ENCODE measurements around the gene FAF1. TPM values are rescaled to one million over a fixed set of nuclear protein-coding genes. Genes with fewer than 3 reads are reported as not detected.

Gene FAF1
- total and polyA plus RNA-seq, 9 of the 15 experiments (the other 6 are each of a cell fraction or from before 2014, with no cell fraction given) = 48.7 to 225 (median 118) TPM

DNA sequence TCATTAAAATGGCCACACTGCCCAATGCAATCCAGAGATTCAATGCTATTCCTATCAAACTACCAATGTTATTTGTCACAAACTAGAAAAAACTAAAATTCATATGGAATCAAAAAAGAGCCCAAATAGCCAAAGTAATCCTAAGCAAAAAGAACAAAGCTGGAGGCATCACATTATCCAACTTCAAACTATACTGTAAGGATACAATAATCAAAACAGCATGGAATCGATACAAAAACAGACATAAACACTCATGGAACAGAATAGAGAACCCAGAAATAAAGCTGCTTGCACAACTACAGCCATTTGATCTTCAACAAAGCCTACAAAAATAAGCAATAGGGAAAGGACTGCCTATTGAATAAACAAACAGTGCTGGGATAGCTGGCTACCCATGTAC, 100.4 kb downstream of the FAF1 start:
- Histone ChIP-seq H2AFZ (ENCODE audit: low read depth, low read length) (no peak overlapping the region), H3K79me2 (ENCODE audit: control insufficient read depth, insufficient read depth, low read length) (peaks cover 75% of the 10 kb centered on the region), H3K4me2 (ENCODE audit: insufficient read depth, low read length) (no peak overlapping the region), H3K9ac (ENCODE audit: insufficient read depth in 1 of 2, low read depth in 2 of 2, low read length in 2 of 2) (no peak overlapping the region), H3K9me1 (ENCODE audit: control insufficient read depth, insufficient read depth, low read length) (no peaks in the 10 kb centered on the region), H3K27ac (ENCODE audit: extremely low read depth, low read depth, low read length) (no peak overlapping the region), H3K9me3 (replicated peaks; ENCODE audit: control insufficient read depth, insufficient read depth, low read depth, low read length) (0 out of 2 replicates have a peak, but pooled peaks cover 1% of the 10 kb centered on the region), H3K27me3 (ENCODE audit: control insufficient read depth in 2 of 2, insufficient read depth in 2 of 2, low read length in 2 of 2) (no peaks in the 10 kb centered on the region), H3K4me3 (no peak overlapping the region), H4K20me1 (replicated peaks; ENCODE audit: control insufficient read depth, insufficient read depth, low read length) (no peaks in the 10 kb centered on the region), H3K36me3 (ENCODE audit: control insufficient read depth, insufficient read depth, low read length) (peaks cover 12% of the 10 kb centered on the region; the same call in 2 of the 3 replicates), H3K4me1 (replicated peaks in 1 of 2; ENCODE audit: control insufficient read depth in 2 of 2, insufficient read depth in 2 of 2, low read length in 2 of 2) (no peaks in the 10 kb centered on the region)
- POLR2A ChIA-PET = interaction anchor here (1.0 kb wide), 1 partner anchor 10 kb away, joined by 3 read pairs; no protein-coding TSS in a partner anchor
- in situ Hi-C loops (cut with MboI) (no loop called here), intact Hi-C loops (cut with micrococcal nuclease) (no loop called here)
- 96% methylated on average over 1 of the region's 1 CpG for WGBS (ENCODE audit: insufficient coverage, low coverage, missing lambda C conversion rate)
- DNase-seq (ENCODE audit: extremely low read depth in 1 of 4, low spot score in 3 of 4) (no peak), ATAC-seq (no peak), FAIRE-seq (no peak)
- no TSS peak for BruUV-seq (replicated peaks)
- CTCF ChIA-PET (ENCODE audit: low intra/inter-chr PET ratio) = no interaction called here
- no peak for TF ChIP-seq ZNF140 (CRISPR knock-in tag; IDR thresholded peaks at IDR 0.05)
- TF ChIP-seq TAF1 (IDR thresholded peaks at IDR 0.05; ENCODE audit: control insufficient read depth, extremely low read depth, insufficient read depth, low read length, severe bottlenecking) = no peak
- TF ChIP-seq TFAP4 (CRISPR knock-in tag; IDR thresholded peaks at IDR 0.05; ENCODE audit: borderline replicate concordance) = no peak
- TF ChIP-seq, protein P1, sequence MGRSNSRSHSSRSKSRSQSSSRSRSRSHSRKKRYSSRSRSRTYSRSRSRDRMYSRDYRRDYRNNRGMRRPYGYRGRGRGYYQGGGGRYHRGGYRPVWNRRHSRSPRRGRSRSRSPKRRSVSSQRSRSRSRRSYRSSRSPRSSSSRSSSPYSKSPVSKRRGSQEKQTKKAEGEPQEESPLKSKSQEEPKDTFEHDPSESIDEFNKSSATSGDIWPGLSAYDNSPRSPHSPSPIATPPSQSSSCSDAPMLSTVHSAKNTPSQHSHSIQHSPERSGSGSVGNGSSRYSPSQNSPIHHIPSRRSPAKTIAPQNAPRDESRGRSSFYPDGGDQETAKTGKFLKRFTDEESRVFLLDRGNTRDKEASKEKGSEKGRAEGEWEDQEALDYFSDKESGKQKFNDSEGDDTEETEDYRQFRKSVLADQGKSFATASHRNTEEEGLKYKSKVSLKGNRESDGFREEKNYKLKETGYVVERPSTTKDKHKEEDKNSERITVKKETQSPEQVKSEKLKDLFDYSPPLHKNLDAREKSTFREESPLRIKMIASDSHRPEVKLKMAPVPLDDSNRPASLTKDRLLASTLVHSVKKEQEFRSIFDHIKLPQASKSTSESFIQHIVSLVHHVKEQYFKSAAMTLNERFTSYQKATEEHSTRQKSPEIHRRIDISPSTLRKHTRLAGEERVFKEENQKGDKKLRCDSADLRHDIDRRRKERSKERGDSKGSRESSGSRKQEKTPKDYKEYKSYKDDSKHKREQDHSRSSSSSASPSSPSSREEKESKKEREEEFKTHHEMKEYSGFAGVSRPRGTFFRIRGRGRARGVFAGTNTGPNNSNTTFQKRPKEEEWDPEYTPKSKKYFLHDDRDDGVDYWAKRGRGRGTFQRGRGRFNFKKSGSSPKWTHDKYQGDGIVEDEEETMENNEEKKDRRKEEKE (IDR thresholded peaks at IDR 0.05; ENCODE audit: borderline replicate concordance in 1 of 2, control insufficient read depth in 1 of 2, low read depth in 2 of 2, low read length in 1 of 2) = no peak
- TF ChIP-seq RBM14 (IDR thresholded peaks at IDR 0.05; ENCODE audit: borderline replicate concordance, insufficient read depth, low read depth, low read length) = no peak
- no peak for TF ChIP-seq NR2F6 (CRISPR knock-in tag; IDR thresholded peaks at IDR 0.05)
- no peak for TF ChIP-seq ELF1 (tag; IDR thresholded peaks at IDR 0.05)
- no peak for TF ChIP-seq NFATC3 (IDR thresholded peaks at IDR 0.05)
- TF ChIP-seq SMC3 (conservative IDR thresholded peaks at IDR 0.05; ENCODE audit: insufficient read depth, low read depth, low read length) = no peak
- TF ChIP-seq, protein P2, sequence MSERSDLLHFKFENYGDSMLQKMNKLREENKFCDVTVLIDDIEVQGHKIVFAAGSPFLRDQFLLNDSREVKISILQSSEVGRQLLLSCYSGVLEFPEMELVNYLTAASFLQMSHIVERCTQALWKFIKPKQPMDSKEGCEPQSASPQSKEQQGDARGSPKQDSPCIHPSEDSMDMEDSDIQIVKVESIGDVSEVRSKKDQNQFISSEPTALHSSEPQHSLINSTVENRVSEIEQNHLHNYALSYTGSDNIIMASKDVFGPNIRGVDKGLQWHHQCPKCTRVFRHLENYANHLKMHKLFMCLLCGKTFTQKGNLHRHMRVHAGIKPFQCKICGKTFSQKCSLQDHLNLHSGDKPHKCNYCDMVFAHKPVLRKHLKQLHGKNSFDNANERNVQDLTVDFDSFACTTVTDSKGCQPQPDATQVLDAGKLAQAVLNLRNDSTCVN (CRISPR knock-in tag; IDR thresholded peaks at IDR 0.05) = no peak
- TF ChIP-seq MXI1 (IDR thresholded peaks at IDR 0.05; ENCODE audit: low read depth, low read length) = no peak
- no peak for TF ChIP-seq SREBF2 (CRISPR knock-in tag; IDR thresholded peaks at IDR 0.05)
- TF ChIP-seq SAP30 (IDR thresholded peaks at IDR 0.05; ENCODE audit: borderline replicate concordance, insufficient read depth, low read depth, low read length, poor library complexity, severe bottlenecking) = no peak
- TF ChIP-seq ZNF717 (CRISPR knock-in tag; IDR thresholded peaks at IDR 0.05) = no peak
- TF ChIP-seq TARDBP (IDR thresholded peaks at IDR 0.05) = no peak
- TF ChIP-seq, protein P3, sequence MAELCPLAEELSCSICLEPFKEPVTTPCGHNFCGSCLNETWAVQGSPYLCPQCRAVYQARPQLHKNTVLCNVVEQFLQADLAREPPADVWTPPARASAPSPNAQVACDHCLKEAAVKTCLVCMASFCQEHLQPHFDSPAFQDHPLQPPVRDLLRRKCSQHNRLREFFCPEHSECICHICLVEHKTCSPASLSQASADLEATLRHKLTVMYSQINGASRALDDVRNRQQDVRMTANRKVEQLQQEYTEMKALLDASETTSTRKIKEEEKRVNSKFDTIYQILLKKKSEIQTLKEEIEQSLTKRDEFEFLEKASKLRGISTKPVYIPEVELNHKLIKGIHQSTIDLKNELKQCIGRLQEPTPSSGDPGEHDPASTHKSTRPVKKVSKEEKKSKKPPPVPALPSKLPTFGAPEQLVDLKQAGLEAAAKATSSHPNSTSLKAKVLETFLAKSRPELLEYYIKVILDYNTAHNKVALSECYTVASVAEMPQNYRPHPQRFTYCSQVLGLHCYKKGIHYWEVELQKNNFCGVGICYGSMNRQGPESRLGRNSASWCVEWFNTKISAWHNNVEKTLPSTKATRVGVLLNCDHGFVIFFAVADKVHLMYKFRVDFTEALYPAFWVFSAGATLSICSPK (IDR thresholded peaks at IDR 0.05; ENCODE audit: borderline replicate concordance) = no peak

Measured in K562 (cell line).